ENCODE results near the gene OSBPL2. TPM values are rescaled to one million over a fixed set of nuclear protein-coding genes. Genes with fewer than 3 reads are reported as not detected.

OSBPL2 gene
- total and polyA plus RNA-seq, 2 donors (not counting 1 experiment from before 2014, with no cell fraction given) = 13.3 to 27.9 TPM

- H3K4me1 ChIP-seq (ENCODE audit: control insufficient read depth, extremely low read depth, insufficient read depth, low read length) = no peaks in the 10 kb centered on the region
- no peaks in the 10 kb centered on the region for H4K20me1 ChIP-seq (ENCODE audit: control insufficient read depth, extremely low read depth, insufficient read depth, low read length)
- no peak for DNase-seq (ENCODE audit: low read depth in 2 of 2)
- H3K27ac ChIP-seq (ENCODE audit: insufficient read depth, low read length) = no peak overlapping the region
- H3K9ac ChIP-seq (ENCODE audit: insufficient read depth, low read length) = no peak overlapping the region
- no peaks in the 10 kb centered on the region for H3K27me3 ChIP-seq (ENCODE audit: control insufficient read depth, insufficient read depth, low read length)
- no peaks in the 10 kb centered on the region for H3K9me3 ChIP-seq (ENCODE audit: control insufficient read depth, insufficient read depth, low read depth, low read length)
- H3K4me3 ChIP-seq (replicated peaks in 1 of 4; ENCODE audit: control extremely low read depth in 1 of 4, insufficient read depth in 1 of 4, low read depth in 3 of 4, low read length in 4 of 4) = no peak overlapping the region
- H3K4me2 ChIP-seq (ENCODE audit: extremely low read depth, insufficient read depth, low read length) = no peak overlapping the region
- H2AFZ ChIP-seq (ENCODE audit: low read length) = no peak overlapping the region
- TF ChIP-seq, protein P1, sequence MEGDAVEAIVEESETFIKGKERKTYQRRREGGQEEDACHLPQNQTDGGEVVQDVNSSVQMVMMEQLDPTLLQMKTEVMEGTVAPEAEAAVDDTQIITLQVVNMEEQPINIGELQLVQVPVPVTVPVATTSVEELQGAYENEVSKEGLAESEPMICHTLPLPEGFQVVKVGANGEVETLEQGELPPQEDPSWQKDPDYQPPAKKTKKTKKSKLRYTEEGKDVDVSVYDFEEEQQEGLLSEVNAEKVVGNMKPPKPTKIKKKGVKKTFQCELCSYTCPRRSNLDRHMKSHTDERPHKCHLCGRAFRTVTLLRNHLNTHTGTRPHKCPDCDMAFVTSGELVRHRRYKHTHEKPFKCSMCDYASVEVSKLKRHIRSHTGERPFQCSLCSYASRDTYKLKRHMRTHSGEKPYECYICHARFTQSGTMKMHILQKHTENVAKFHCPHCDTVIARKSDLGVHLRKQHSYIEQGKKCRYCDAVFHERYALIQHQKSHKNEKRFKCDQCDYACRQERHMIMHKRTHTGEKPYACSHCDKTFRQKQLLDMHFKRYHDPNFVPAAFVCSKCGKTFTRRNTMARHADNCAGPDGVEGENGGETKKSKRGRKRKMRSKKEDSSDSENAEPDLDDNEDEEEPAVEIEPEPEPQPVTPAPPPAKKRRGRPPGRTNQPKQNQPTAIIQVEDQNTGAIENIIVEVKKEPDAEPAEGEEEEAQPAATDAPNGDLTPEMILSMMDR (conservative IDR thresholded peaks at IDR 0.05 in 1 of 2, IDR thresholded peaks at IDR 0.05 in 1 of 2; ENCODE audit: low read depth in 1 of 2, low read length in 2 of 2) = no peak
- TF ChIP-seq EZH2 (IDR thresholded peaks at IDR 0.05; ENCODE audit: low read length, missing control alignments) = no peak
- peaks cover 50% of the 10 kb centered on the region for H3K36me3 ChIP-seq (ENCODE audit: control insufficient read depth, insufficient read depth, low read length)
- no peaks in the 10 kb centered on the region for H3K79me2 ChIP-seq (ENCODE audit: control insufficient read depth, insufficient read depth, low read length)
Observed at GRCh38 chr20:62313460-62314338, 75.4 kb downstream of the OSBPL2 start.

- peaks cover 54% of the 10 kb centered on the region for H3K36me3 ChIP-seq (ENCODE audit: control insufficient read depth, insufficient read depth, low read length)
- H3K4me2 ChIP-seq (ENCODE audit: extremely low read depth, insufficient read depth, low read length) = no peak overlapping the region
- H3K27ac ChIP-seq (ENCODE audit: insufficient read depth, low read length) = no peak overlapping the region
- no peaks in the 10 kb centered on the region for H3K4me1 ChIP-seq (ENCODE audit: control insufficient read depth, extremely low read depth, insufficient read depth, low read length)
- H4K20me1 ChIP-seq (ENCODE audit: control insufficient read depth, extremely low read depth, insufficient read depth, low read length) = no peaks in the 10 kb centered on the region
- no peaks in the 10 kb centered on the region for H3K27me3 ChIP-seq (ENCODE audit: control insufficient read depth, insufficient read depth, low read length)
- no peak overlapping the region for H3K9ac ChIP-seq (ENCODE audit: insufficient read depth, low read length)
- TF ChIP-seq, protein P1 (conservative IDR thresholded peaks at IDR 0.05 in 1 of 2, IDR thresholded peaks at IDR 0.05 in 1 of 2; ENCODE audit: low read depth in 1 of 2, low read length in 2 of 2) = no peak
- TF ChIP-seq EZH2 (IDR thresholded peaks at IDR 0.05; ENCODE audit: low read length, missing control alignments) = no peak
- DNase-seq (ENCODE audit: low read depth in 2 of 2) = no peak
- H3K79me2 ChIP-seq (ENCODE audit: control insufficient read depth, insufficient read depth, low read length) = no peaks in the 10 kb centered on the region
- no peak overlapping the region for H2AFZ ChIP-seq (ENCODE audit: low read length)
- no peaks in the 10 kb centered on the region for H3K9me3 ChIP-seq (ENCODE audit: control insufficient read depth, insufficient read depth, low read depth, low read length)
- no peak overlapping the region for H3K4me3 ChIP-seq (replicated peaks in 1 of 4; ENCODE audit: control extremely low read depth in 1 of 4, insufficient read depth in 1 of 4, low read depth in 3 of 4, low read length in 4 of 4)
Observed at GRCh38 chr20:62314339-62314638, 76.0 kb downstream of the OSBPL2 start.

- Histone ChIP-seq H3K9ac (ENCODE audit: insufficient read depth, low read length) (no peak overlapping the region), H3K36me3 (ENCODE audit: control insufficient read depth, insufficient read depth, low read length) (peaks cover 53% of the 10 kb centered on the region), H2AFZ (ENCODE audit: low read length) (no peak overlapping the region), H4K20me1 (ENCODE audit: control insufficient read depth, extremely low read depth, insufficient read depth, low read length) (no peaks in the 10 kb centered on the region), H3K27ac (ENCODE audit: insufficient read depth, low read length) (no peak overlapping the region), H3K79me2 (ENCODE audit: control insufficient read depth, insufficient read depth, low read length) (no peaks in the 10 kb centered on the region), H3K9me3 (ENCODE audit: control insufficient read depth, insufficient read depth, low read depth, low read length) (no peaks in the 10 kb centered on the region), H3K27me3 (ENCODE audit: control insufficient read depth, insufficient read depth, low read length) (no peaks in the 10 kb centered on the region), H3K4me3 (replicated peaks in 1 of 4; ENCODE audit: control extremely low read depth in 1 of 4, insufficient read depth in 1 of 4, low read depth in 3 of 4, low read length in 4 of 4) (no peak overlapping the region), H3K4me2 (ENCODE audit: extremely low read depth, insufficient read depth, low read length) (no peak overlapping the region), H3K4me1 (ENCODE audit: control insufficient read depth, extremely low read depth, insufficient read depth, low read length) (no peaks in the 10 kb centered on the region)
- DNase-seq (ENCODE audit: low read depth in 2 of 2) = no peak
- no peak for TF ChIP-seq EZH2 (IDR thresholded peaks at IDR 0.05; ENCODE audit: low read length, missing control alignments)
- TF ChIP-seq, protein P1 (conservative IDR thresholded peaks at IDR 0.05 in 1 of 2, IDR thresholded peaks at IDR 0.05 in 1 of 2; ENCODE audit: low read depth in 1 of 2, low read length in 2 of 2) = no peak
Observed at GRCh38 chr20:62314711-62315302, 76.5 kb downstream of the OSBPL2 start.
